ENCODE results near the gene TBC1D5.
"Not testable (repeated sequence)": the region's sequence is repeated elsewhere in the genome, so short reads cannot be mapped to it uniquely, and the experiment has no call there.

TBC1D5 gene

GRCh38 chr3:17581421-17582080 lies 160.9 kb downstream of the TBC1D5 start:
- DNase-seq, result no peak

GRCh38 chr3:17580901-17581300 lies 161.5 kb downstream of the TBC1D5 start:
- no peak for DNase-seq

DNA sequence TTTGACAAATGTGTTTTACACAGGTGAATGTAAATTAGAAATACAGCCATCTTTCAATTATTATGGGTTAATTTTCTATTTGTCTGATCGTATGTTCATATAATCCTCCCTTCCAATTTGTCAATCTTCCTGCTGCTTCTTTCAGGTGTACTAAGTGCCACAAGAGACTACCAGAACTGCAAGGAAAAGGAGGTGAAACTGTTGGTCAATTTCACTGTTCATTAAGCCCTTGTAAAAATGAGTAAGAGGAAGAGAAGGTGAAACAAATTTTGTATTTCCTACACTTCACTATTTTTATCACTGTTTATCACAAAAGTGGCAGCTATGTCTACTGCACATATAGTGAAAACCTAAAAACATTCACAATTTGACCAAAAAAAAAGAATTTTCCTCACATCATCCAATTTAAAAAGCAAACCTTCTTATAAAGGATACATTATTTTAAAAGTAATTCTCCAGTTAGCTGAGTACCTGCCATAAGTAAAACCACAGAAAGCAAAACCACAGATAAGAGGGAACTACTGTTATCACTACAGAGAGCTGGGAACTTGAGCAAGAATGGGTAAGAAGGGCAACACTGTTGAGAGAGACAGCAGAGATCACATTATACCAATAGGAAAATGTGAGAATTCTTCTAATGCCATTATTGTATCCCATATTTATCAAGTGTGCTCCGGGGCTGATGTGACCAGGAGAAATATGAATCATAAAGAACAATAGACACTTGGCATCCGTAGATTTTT lies 163.0 kb downstream of the TBC1D5 start:
- no peak for DNase-seq

GRCh38 chr3:17577796-17578520 lies 164.5 kb downstream of the TBC1D5 start:
- DNase-seq, result no peak

- DNase-seq, result no peak
Measured at GRCh38 chr3:17573396-17573795, 169.0 kb downstream of the TBC1D5 start.

- DNase-seq, result no peak
Measured at GRCh38 chr3:17571686-17572085, 170.7 kb downstream of the TBC1D5 start.

GRCh38 chr3:17562845-17563244 lies 179.6 kb downstream of the TBC1D5 start:
- no peak for DNase-seq

GRCh38 chr3:17558565-17558964 lies 183.9 kb downstream of the TBC1D5 start:
- DNase-seq, result no peak

DNA sequence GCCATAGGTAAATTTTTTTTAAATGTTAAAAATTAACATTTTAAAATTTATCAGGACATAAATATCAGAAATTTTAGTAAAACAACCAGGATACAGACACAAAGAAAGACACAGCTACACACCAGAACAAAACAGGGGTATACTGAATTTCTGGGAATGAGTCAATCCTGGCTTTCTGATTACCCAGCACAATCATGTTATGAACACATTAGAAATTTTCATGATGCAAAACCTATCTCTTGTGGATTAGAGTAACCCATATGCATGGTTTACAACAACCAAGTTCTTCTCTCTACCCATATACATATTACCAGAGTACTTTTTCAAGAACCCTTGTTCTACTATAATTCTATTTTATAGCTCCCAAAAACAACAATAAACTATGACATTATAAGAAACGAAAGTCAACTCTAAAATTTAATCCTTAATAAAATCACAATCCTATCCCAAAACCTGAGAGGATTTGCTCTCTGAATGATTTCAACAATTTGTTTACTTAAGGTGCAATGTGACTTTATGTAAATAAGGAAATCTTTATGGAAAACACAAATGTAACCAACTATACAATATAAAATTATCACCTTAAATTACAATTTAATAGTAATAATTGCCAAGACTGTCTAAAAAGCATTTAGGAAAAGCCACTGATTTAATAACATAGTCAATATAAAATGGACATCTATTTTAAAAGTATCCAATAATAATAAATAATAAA lies 184.5 kb downstream of the TBC1D5 start:
- DNase-seq, result no peak

DNA sequence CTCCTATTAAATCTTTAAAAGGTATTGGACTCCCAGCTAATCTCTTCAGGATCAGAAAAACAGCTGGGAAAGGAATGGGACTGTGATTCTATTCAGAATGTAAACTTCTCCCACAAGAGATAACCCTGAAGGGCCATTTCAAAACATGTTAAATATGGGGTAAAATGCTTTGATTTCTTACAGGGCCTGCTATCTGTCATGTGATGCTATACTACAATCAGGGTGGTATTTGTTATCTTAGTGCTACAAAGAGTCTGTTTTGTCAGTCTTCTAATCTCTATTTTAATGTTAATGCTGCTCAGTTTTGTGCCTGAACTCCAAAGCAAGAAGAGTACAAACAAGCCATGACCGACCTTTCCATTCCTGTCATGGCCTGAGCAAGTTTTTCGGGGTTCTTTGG lies 186.9 kb downstream of the TBC1D5 start:
- DNase-seq, result no peak

DNA sequence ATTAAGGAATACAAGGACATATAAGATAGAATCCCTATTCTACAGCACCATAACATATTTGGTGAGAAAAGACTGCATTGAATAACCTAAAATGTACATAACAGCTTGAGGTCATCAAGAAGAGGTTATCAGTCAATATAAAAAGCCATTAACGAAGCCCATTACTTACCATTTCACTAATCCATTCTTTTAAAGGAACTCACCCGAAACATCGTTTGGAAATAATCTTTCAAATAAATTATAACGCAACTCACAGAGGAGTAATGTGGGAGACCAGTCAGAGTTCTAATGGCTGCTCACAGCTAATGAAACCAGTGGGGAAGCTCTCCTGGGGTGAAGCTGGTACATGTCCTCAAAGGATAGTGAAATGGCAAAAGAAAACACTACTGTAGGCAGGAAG lies 188.4 kb downstream of the TBC1D5 start:
- DNase-seq, result no peak

DNA sequence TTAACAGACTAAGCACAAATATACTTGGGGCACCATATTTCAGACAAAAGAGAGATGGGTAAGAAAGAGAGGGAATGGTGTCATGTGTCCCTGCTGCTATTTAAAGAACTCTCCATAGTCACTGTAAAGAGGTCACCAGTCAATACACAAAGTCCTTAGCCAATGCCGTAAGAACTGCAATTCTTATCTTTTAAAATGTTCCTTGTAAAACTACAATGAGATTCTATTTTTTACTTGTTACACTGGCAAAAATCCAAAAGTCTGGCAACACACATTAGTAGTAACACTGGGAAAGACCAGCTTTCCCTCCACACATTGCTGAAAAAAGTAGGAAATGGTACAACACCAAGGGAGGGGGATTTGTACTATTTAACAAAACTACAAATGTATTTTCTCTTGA lies 189.4 kb downstream of the TBC1D5 start:
- no peak for DNase-seq

- DNase-seq, result no peak
Measured at GRCh38 chr3:17552351-17552750, 190.1 kb downstream of the TBC1D5 start.

- DNase-seq, result no peak
Measured at GRCh38 chr3:17551895-17552294, 190.5 kb downstream of the TBC1D5 start.

- no peak for DNase-seq
Measured at GRCh38 chr3:17551333-17551732, 191.1 kb downstream of the TBC1D5 start.

- no peak for DNase-seq
Measured at GRCh38 chr3:17550624-17551023, 191.8 kb downstream of the TBC1D5 start.

- no peak for DNase-seq
Measured at GRCh38 chr3:17546500-17547255, 195.8 kb downstream of the TBC1D5 start.

- DNase-seq, result no peak
Measured at GRCh38 chr3:17544632-17545031, 197.8 kb downstream of the TBC1D5 start.

DNA sequence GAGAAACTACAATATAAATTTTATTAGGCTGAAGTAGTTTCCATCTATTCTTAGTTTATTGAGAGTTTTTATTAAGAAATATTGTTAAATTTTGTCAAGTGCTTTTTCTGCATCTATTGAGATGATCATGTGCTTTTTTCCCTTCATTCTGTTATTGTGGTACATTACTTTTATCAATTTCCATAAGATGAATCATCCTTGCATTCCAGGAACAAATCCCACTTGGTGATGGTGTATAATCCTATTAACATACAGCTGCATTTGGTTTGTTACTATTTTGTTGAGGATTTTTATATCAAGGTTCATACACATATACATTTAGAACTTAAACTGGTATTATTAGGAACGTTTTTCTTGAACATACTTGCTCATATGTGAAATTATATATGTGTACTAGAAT lies 199.8 kb downstream of the TBC1D5 start:
- no peak for DNase-seq

GRCh38 chr3:17539436-17539835 lies 203.0 kb downstream of the TBC1D5 start:
- DNase-seq, result no peak

DNA sequence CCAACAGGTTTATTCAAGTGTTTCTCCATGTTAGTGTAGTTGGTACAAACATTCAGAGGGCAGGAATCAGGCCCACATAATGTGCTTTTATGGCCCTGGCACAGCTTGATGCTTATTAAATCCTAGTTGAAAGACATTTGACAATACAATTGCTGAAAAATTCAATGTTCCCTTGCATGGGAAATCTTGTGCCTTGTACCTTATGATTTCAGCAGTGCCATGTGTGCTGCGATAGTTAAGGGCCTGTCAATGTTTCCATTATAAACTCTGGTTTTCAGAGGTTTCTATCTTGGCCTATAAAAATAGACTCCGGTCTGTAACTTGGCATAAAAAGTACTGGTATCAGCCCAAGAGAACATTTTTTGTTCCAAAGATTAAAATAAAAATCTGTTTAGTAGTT lies 207.2 kb downstream of the TBC1D5 start:
- DNase-seq, result no peak

DNA sequence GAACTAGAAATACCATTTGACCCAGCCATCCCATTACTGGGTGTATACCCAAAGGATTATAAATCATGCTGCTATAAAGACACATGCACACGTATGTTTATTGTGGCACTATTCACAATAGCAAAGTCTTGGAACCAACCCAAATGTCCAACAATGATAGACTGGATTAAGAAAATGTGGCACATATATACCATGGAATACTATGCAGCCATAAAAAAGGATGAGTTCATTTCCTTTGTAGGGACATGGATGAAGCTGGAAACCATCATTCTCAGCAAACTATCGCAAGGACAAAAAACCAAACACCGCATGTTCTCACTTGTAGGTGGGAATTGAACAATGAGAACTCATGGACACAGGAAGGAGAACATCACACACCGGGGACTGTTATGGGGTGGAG lies 210.0 kb downstream of the TBC1D5 start:
- DNase-seq, result not testable (repeated sequence)

DNA sequence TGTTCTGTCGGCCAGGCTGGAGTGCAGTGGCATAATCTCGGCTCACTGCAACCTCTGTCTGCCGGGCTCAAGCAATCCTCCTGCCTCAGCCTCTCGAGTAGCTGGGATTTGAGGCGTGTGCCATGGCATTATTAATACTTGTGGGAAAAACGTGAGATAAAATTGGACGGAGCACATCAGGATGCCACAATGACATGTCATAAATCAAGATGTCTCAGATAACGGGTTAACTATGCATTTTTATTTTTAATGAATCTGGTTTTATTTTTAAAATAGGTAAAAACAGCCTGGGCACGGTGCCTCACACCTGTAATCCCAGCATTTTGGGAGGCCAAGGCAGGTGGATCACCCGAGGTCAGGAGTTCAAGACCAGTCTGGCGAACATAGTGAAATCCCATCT lies 212.8 kb downstream of the TBC1D5 start:
- DNase-seq, result no peak

All from T1000 (cell line).